Measurements from ENCODE around the gene SYNCRIP. TPM values are rescaled to one million over a fixed set of nuclear protein-coding genes. Genes with fewer than 3 reads are reported as not detected.
"Not testable (repeated sequence)": the region's sequence is repeated elsewhere in the genome, so short reads cannot be mapped to it uniquely, and the experiment has no call there.

Gene SYNCRIP
- total RNA-seq, 1 donor from 2014 or later = 62.6 TPM

DNA sequence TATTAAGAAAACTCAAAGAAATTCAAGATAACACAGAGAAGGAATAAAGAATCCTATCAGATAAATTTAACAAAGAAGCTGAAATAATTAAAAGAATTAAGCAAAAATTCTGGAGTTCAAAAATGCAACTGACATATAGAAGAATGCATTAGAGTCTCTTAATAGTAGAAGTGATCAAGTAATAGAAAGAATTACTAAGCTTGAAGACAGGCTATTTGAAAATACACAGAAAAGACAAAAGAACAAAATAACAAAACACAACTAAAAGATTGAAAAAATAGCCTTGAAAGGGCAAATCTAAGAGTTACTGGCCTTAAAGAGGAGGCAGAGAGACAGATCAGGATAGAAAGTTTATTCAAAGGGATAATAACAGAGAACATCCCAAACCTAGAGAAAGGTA, 61.1 kb downstream of the SYNCRIP start:
- Histone ChIP-seq H3K9ac (ENCODE audit: low read depth in 1 of 3, low read length in 3 of 3) (no peak overlapping the region), H3K27me3 (ENCODE audit: control insufficient read depth in 3 of 3, insufficient read depth in 3 of 3, low read length in 3 of 3) (no peaks in the 10 kb centered on the region), H3K4me3 (ENCODE audit: low read length in 3 of 3) (no peak overlapping the region), H3K36me3 (ENCODE audit: control insufficient read depth in 3 of 3, insufficient read depth in 3 of 3, low read length in 3 of 3) (no peaks in the 10 kb centered on the region), H3K4me1 (ENCODE audit: control insufficient read depth in 3 of 3, insufficient read depth in 3 of 3, low read length in 3 of 3) (peaks cover 26 to 40% (median 33%) of the 10 kb centered on the region in 3 donors), H3K27ac (ENCODE audit: low read depth, low read length) (no peak overlapping the region), H3K9me3 (ENCODE audit: control insufficient read depth in 3 of 3, low read length in 3 of 3) (no peaks in the 10 kb centered on the region)

DNA sequence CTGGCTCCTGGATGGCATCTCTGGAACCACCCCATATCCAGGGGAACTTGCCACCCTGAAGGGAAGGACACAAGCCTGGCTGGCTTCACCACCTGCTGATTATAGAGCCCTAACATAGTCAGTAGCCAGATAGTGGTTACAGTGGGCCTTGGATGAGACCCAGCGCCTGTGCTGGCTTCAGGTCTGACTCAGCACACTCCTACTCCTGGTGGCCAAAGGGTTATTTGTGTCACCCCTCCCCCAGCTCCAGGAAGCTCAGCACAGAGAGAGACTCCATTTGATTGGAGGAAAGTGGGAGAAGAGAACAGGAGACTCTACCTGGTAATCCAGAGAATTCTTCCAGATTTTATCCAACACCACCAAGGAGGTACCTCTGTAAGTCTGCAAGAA, 61.8 kb downstream of the SYNCRIP start:
- Histone ChIP-seq H3K9ac (ENCODE audit: low read depth in 1 of 3, low read length in 3 of 3) (peak overlapping the region in 1 of 3 donors; percentile 61), H3K4me3 (ENCODE audit: low read length in 3 of 3) (no peak overlapping the region), H3K4me1 (ENCODE audit: control insufficient read depth in 3 of 3, insufficient read depth in 3 of 3, low read length in 3 of 3) (peaks cover 26 to 44% (median 38%) of the 10 kb centered on the region in 3 donors), H3K9me3 (ENCODE audit: control insufficient read depth in 3 of 3, low read length in 3 of 3) (no peaks in the 10 kb centered on the region), H3K27ac (ENCODE audit: low read depth, low read length) (peak overlapping the region; percentile 57), H3K27me3 (ENCODE audit: control insufficient read depth in 3 of 3, insufficient read depth in 3 of 3, low read length in 3 of 3) (no peaks in the 10 kb centered on the region), H3K36me3 (ENCODE audit: control insufficient read depth in 3 of 3, insufficient read depth in 3 of 3, low read length in 3 of 3) (no peaks in the 10 kb centered on the region)

DNA sequence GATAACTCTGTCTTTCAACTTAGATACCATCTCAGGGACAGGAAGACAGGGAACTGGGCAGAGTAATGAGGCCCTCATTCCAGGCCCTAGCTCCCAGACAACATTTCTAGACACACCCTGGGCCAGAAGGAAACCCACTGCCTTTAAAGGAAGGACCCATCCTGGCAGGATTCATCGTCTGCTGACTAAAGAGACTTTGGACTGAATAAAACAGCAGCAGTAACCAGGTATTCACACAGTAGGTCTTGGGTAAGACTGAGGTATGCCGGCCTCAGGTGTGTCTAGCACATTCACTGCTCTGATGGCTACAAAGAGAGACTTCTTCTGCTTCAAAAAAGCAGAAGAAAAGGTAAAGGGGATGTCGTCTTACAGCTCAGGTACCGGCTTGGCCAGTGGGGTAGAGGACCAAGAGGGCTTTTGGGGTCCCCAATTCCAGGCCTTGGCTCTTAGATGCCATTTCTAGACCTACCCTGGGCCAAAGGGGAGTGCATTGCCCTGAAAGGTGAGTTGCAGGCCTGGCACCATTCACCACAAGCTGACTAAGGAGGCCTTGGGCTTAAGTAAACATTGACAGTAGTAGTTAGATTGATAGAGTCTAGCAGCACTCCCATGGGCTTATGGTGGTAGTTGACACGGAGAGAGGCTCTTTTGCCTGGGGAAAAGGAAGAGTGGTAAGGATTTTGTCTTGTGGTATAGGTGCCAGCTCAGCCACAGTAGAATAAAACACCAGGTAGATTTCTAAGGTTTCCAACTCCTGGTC, 62.4 kb downstream of the SYNCRIP start:
- H3K9me3 ChIP-seq (ENCODE audit: control insufficient read depth in 3 of 3, low read length in 3 of 3) = no peaks in the 10 kb centered on the region
- peak overlapping the region; percentile 57 for H3K27ac ChIP-seq (ENCODE audit: low read depth, low read length)
- no peak overlapping the region for H3K4me3 ChIP-seq (ENCODE audit: low read length in 3 of 3)
- H3K36me3 ChIP-seq (ENCODE audit: control insufficient read depth in 3 of 3, insufficient read depth in 3 of 3, low read length in 3 of 3) = no peaks in the 10 kb centered on the region
- H3K27me3 ChIP-seq (ENCODE audit: control insufficient read depth in 3 of 3, insufficient read depth in 3 of 3, low read length in 3 of 3) = no peaks in the 10 kb centered on the region
- peaks cover 26 to 44% (median 40%) of the 10 kb centered on the region in 3 donors for H3K4me1 ChIP-seq (ENCODE audit: control insufficient read depth in 3 of 3, insufficient read depth in 3 of 3, low read length in 3 of 3)
- peak overlapping the region in 1 of 3 donors; percentile 61 for H3K9ac ChIP-seq (ENCODE audit: low read depth in 1 of 3, low read length in 3 of 3)

DNA sequence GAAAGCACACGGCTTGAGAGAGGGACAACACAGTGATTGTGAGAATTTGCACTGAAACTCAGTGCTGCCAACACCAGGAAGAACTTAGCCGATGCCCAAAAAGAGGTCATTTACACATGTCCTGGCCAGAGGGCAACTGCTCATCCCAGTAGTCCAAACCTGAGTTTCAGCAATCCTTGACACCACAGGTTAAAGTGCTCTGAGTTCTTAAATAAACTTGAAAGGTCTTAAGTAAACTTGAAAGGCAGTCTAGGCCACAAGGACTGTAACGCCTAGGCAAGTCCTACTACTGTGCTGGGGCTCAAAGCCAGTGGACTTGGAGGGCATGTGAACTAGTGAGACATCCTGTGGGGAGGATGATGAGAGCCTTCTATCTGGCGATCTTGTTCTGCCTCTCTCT, 63.1 kb downstream of the SYNCRIP start:
- Histone ChIP-seq H3K9me3 (ENCODE audit: control insufficient read depth in 3 of 3, low read length in 3 of 3) (no peaks in the 10 kb centered on the region), H3K27me3 (ENCODE audit: control insufficient read depth in 3 of 3, insufficient read depth in 3 of 3, low read length in 3 of 3) (no peaks in the 10 kb centered on the region), H3K36me3 (ENCODE audit: control insufficient read depth in 3 of 3, insufficient read depth in 3 of 3, low read length in 3 of 3) (no peaks in the 10 kb centered on the region), H3K4me1 (ENCODE audit: control insufficient read depth in 3 of 3, insufficient read depth in 3 of 3, low read length in 3 of 3) (peaks cover 26 to 46% (median 44%) of the 10 kb centered on the region in 3 donors), H3K4me3 (ENCODE audit: low read length in 3 of 3) (no peak overlapping the region), H3K27ac (ENCODE audit: low read depth, low read length) (peak overlapping the region; percentile 57), H3K9ac (ENCODE audit: low read depth in 1 of 3, low read length in 3 of 3) (no peak overlapping the region)

DNA sequence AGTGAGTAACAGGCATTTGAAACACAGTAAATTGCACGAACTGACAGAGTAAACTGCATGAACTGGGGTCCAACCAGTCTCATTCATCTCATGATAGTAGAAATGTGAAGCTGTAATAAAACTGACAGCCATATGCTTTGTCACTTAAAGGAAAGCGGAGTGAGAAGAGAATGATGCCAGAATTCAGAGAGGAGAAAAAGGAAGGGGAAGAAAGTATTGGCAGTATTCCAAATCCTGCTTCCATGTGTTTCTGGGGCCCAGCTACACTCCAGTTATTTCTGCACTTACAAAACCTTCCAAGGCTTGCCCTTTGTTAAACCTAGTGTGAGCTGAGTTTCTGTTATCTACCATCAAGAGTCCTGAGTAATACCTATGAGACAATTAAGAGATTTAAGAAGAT, 66.2 kb downstream of the SYNCRIP start:
- Histone ChIP-seq H3K4me3 (ENCODE audit: low read length in 3 of 3) (no peak overlapping the region), H3K9me3 (ENCODE audit: control insufficient read depth in 3 of 3, low read length in 3 of 3) (no peaks in the 10 kb centered on the region), H3K27ac (ENCODE audit: low read depth, low read length) (no peak overlapping the region), H3K27me3 (ENCODE audit: control insufficient read depth in 3 of 3, insufficient read depth in 3 of 3, low read length in 3 of 3) (no peaks in the 10 kb centered on the region), H3K9ac (ENCODE audit: low read depth in 1 of 3, low read length in 3 of 3) (no peak overlapping the region), H3K4me1 (ENCODE audit: control insufficient read depth in 3 of 3, insufficient read depth in 3 of 3, low read length in 3 of 3) (peaks cover 26 to 46% (median 44%) of the 10 kb centered on the region in 3 donors), H3K36me3 (ENCODE audit: control insufficient read depth in 3 of 3, insufficient read depth in 3 of 3, low read length in 3 of 3) (peaks cover 0 to 2% (median 0%) of the 10 kb centered on the region in 3 donors)

DNA sequence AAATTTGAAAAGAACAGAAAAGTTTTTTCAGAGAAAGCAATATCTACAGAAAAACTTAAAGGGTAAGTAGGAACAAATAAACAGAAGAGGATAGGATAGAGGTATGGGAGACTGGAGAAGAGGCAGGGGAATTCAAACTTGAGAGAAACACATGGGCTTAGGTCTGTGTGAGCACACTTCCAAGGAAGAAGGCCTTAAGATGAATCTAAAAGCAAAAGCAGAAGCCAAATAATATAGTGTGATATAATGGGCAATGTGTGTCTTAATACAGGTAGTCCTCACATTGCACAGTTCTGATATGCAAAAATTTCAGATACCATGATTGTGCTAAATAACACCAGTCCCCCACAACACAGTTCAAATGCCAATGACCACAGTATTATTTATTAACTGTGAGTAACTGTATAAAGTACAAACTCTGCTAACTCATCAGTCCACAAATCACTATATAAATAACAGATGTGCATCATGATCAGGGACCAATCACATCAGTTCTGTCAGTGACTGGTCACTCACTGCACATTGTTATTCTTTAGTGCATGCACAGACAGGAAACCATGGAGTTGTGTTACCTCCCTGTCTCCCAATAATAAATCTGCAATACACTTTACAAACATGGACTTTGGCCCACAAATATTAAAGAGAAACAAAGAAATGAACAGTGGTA, 67.6 kb downstream of the SYNCRIP start:
- Histone ChIP-seq H3K9me3 (ENCODE audit: control insufficient read depth in 3 of 3, low read length in 3 of 3) (no peaks in the 10 kb centered on the region), H3K4me3 (ENCODE audit: low read length in 3 of 3) (no peak overlapping the region), H3K27ac (ENCODE audit: low read depth, low read length) (no peak overlapping the region), H3K9ac (ENCODE audit: low read depth in 1 of 3, low read length in 3 of 3) (no peak overlapping the region), H3K27me3 (ENCODE audit: control insufficient read depth in 3 of 3, insufficient read depth in 3 of 3, low read length in 3 of 3) (no peaks in the 10 kb centered on the region), H3K36me3 (ENCODE audit: control insufficient read depth in 3 of 3, insufficient read depth in 3 of 3, low read length in 3 of 3) (peaks cover 0 to 5% (median 0%) of the 10 kb centered on the region in 3 donors), H3K4me1 (ENCODE audit: control insufficient read depth in 3 of 3, insufficient read depth in 3 of 3, low read length in 3 of 3) (peaks cover 19 to 34% (median 31%) of the 10 kb centered on the region in 3 donors)

DNA sequence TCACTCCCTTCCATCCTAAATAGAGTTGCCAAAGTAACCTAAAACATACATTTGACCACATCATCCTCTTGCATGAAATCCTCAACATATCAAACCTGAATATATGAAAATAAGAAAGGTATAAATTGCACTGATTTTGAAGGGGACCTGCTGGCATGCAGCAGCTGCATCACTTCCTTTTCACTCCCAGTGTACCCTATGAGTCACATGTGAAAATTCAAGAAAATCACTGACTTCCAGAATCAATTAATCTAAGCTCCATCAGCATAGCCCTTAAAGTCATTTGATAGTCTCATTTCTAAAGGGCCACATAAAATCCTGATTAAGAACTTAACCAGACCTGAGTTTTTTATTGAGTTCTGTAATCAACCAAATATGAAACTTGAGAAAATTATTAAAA, 73.4 kb downstream of the SYNCRIP start:
- H3K9me3 ChIP-seq (ENCODE audit: control insufficient read depth in 3 of 3, low read length in 3 of 3) = no peaks in the 10 kb centered on the region
- H3K9ac ChIP-seq (ENCODE audit: low read depth in 1 of 3, low read length in 3 of 3) = no peak overlapping the region
- H3K4me3 ChIP-seq (ENCODE audit: low read length in 3 of 3) = no peak overlapping the region
- H3K27ac ChIP-seq (ENCODE audit: low read depth, low read length) = no peak overlapping the region
- H3K4me1 ChIP-seq (ENCODE audit: control insufficient read depth in 3 of 3, insufficient read depth in 3 of 3, low read length in 3 of 3) = no peaks in the 10 kb centered on the region
- no peaks in the 10 kb centered on the region for H3K27me3 ChIP-seq (ENCODE audit: control insufficient read depth in 3 of 3, insufficient read depth in 3 of 3, low read length in 3 of 3)
- peaks cover 0 to 10% (median 5%) of the 10 kb centered on the region in 3 donors for H3K36me3 ChIP-seq (ENCODE audit: control insufficient read depth in 3 of 3, insufficient read depth in 3 of 3, low read length in 3 of 3)

DNA sequence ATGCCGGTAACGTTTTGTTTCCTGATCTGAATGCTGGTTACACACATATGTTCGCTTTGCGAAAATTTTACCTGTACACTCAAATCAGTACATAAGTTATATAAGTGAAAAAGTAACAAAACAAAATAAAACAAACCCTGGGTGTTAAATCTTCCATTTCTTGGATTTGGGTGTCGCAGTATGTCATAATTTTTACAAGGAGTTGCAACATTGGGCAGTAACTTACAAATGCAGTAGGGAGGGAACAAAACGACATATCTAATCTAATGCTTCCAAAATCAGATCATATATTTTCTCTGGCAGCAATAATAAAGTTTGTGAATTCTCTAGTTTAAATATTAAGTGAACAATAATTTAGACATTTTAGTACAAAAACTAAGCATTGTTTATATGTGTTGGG, 74.3 kb downstream of the SYNCRIP start:
- no peak overlapping the region for H3K27ac ChIP-seq (ENCODE audit: low read depth, low read length)
- no peaks in the 10 kb centered on the region for H3K4me1 ChIP-seq (ENCODE audit: control insufficient read depth in 3 of 3, insufficient read depth in 3 of 3, low read length in 3 of 3)
- no peaks in the 10 kb centered on the region for H3K27me3 ChIP-seq (ENCODE audit: control insufficient read depth in 3 of 3, insufficient read depth in 3 of 3, low read length in 3 of 3)
- peaks cover 0 to 10% (median 5%) of the 10 kb centered on the region in 3 donors for H3K36me3 ChIP-seq (ENCODE audit: control insufficient read depth in 3 of 3, insufficient read depth in 3 of 3, low read length in 3 of 3)
- H3K4me3 ChIP-seq (ENCODE audit: low read length in 3 of 3) = no peak overlapping the region
- H3K9ac ChIP-seq (ENCODE audit: low read depth in 1 of 3, low read length in 3 of 3) = no peak overlapping the region
- H3K9me3 ChIP-seq (ENCODE audit: control insufficient read depth in 3 of 3, low read length in 3 of 3) = no peaks in the 10 kb centered on the region

DNA sequence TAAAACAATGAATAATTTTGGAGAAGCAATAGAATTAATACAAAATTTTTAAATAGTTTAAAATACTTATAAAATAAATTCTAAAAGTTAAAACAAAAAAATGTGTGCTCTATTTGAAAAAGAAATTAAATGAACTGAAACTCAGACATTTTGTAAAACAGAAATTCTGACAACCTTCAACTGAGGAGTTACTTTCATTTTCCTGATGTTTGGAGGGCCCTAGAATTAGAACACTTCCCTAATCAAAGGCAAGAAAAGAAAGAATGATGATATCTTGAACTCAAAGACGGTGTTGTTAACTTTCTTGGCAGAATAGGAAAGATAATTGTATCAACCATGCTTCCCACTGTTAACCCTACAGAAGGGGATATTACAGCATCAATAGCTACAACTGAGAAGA, 77.0 kb downstream of the SYNCRIP start:
- H3K9me3 ChIP-seq (ENCODE audit: control insufficient read depth in 3 of 3, low read length in 3 of 3) = no peaks in the 10 kb centered on the region
- no peaks in the 10 kb centered on the region for H3K4me1 ChIP-seq (ENCODE audit: control insufficient read depth in 3 of 3, insufficient read depth in 3 of 3, low read length in 3 of 3)
- H3K27ac ChIP-seq (ENCODE audit: low read depth, low read length) = no peak overlapping the region
- H3K36me3 ChIP-seq (ENCODE audit: control insufficient read depth in 3 of 3, insufficient read depth in 3 of 3, low read length in 3 of 3) = peaks cover 0 to 9% (median 5%) of the 10 kb centered on the region in 3 donors
- H3K9ac ChIP-seq (ENCODE audit: low read depth in 1 of 3, low read length in 3 of 3) = no peak overlapping the region
- H3K27me3 ChIP-seq (ENCODE audit: control insufficient read depth in 3 of 3, insufficient read depth in 3 of 3, low read length in 3 of 3) = no peaks in the 10 kb centered on the region
- no peak overlapping the region for H3K4me3 ChIP-seq (ENCODE audit: low read length in 3 of 3)

DNA sequence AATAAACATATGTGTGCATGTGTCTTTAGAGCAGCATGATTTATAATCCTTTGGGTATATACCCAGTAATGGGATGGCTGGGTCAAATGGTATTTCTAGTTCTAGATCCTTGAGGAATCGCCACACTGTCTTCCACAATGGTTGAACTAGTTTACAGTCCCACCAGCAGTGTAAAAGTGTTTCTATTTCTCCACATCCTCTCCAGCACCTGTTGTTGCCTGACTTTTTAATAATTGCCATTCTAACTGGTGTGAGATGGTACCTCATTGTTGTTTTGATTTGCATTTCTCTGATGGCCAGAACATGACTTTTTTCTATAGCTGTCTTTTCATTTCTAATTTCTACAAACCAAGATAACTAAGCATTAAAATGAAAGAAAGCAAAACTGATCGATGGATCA, 78.5 kb downstream of the SYNCRIP start:
- H3K36me3 ChIP-seq (ENCODE audit: control insufficient read depth in 3 of 3, insufficient read depth in 3 of 3, low read length in 3 of 3); H3K9ac ChIP-seq (ENCODE audit: low read depth in 1 of 3, low read length in 3 of 3); H3K27ac ChIP-seq (ENCODE audit: low read depth, low read length); H3K4me3 ChIP-seq (ENCODE audit: low read length in 3 of 3); H3K4me1 ChIP-seq (ENCODE audit: control insufficient read depth in 3 of 3, insufficient read depth in 3 of 3, low read length in 3 of 3); H3K27me3 ChIP-seq (ENCODE audit: control insufficient read depth in 3 of 3, insufficient read depth in 3 of 3, low read length in 3 of 3); H3K9me3 ChIP-seq (ENCODE audit: control insufficient read depth in 3 of 3, low read length in 3 of 3): not testable (repeated sequence)
